T-helper 17 cell (primary cell): ENCODE results near the gene COPS8. TPM values are rescaled to one million over a fixed set of nuclear protein-coding genes. Genes with fewer than 3 reads are reported as not detected.

Experiments used
- ATAC-seq: fragments of 150-1000 bp; cut with Tn5 transposase; 2 replicates; pipeline ENCODE4 v1.10.0; 2021; ENCODE audit warnings: mild to moderate bottlenecking, moderate library complexity
- DNase-seq, 3 donors: peaks; one replicate each; pipeline versions ENCODE4 v3.0.0 to v3.0.0-alpha.2; 2020 to 2021
- H3K9me3 ChIP-seq: one replicate; pipeline ENCODE4 v1.7.0; 2013; ENCODE audit warnings: low read length, mild to moderate bottlenecking; ENCODE audit not compliant: control insufficient read depth, poor library complexity, severe bottlenecking
- H3K27ac Mint-ChIP-seq: one replicate; pipeline ENCODE4 v1.8.0; 2022; ENCODE audit warnings: mild to moderate bottlenecking, moderate library complexity, mixed read lengths
- H3K27me3 Mint-ChIP-seq: one replicate; pipeline ENCODE4 v1.8.0; 2022; ENCODE audit warnings: mixed read lengths
- H3K36me3 Mint-ChIP-seq: one replicate; pipeline ENCODE4 v1.8.0; 2022; ENCODE audit warnings: low read depth, mixed read lengths
- H3K4me1 Mint-ChIP-seq: one replicate; pipeline ENCODE4 v1.8.0; 2022; ENCODE audit warnings: mild to moderate bottlenecking, mixed read lengths
- H3K4me3 Mint-ChIP-seq: one replicate; pipeline ENCODE4 v1.8.0; 2022; ENCODE audit warnings: mild to moderate bottlenecking, moderate library complexity, mixed read lengths
- total RNA-seq, 4 donors: library from RNA in 2 of 4; stranded (reverse) in 2 of 4; gene quantifications; one replicate each; pipeline ENCODE4 v1.2.3 and lab custom pipeline; 2022 to 2026

Gene COPS8
- total RNA-seq, 2 donors from 2014 or later, result 46.0 to 49.4 TPM

- Mint-ChIP-seq H3K36me3 (no peaks in the 10 kb centered on the region), H3K27ac (no peak overlapping the region), H3K27me3 (no peaks in the 10 kb centered on the region), H3K4me3 (no peak overlapping the region), H3K4me1 (no peaks in the 10 kb centered on the region)
- no peak for ATAC-seq
- H3K9me3 ChIP-seq, result no peaks in the 10 kb centered on the region
- no peak for DNase-seq
These were observed 12.1 kb upstream of the COPS8 start for GRCh38 chr2:237073552-237073951.

DNA sequence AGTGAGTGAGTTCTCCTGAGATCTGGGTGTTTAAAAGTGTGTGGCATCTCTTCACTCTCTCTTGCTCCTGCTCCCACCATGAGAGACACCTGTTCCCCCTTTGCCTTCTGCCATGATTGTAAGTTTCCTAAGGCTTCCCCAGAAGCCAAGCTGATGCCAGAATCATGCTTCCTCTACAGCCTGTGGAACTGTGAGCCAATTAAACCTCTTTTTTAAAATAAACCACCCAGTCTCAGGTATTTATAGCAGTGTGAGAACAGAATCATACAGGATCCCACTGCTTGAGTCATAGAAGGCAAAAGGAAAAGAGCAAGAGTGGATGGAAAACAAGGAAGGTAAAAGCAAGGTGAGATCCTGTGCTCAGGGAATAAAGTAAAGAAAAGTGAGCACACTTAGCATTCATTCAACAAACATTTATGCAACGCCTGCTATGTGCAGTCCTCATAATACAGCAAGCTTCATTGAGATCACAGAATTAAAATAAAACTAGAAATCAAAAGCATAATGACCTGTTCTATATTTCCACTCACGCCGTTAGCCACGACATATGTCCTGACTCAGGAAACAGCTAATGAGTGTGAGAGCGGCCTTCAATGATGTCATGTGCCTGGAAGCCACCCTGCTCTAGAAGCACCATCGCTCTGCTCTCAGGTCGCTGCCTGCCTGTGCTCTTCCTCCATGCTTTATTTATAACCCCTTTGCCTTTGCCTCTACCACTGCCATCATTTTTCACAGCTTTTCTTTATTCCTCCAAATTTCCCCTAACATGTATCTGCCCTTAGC is 11.3 kb upstream of the COPS8 start:
- DNase-seq (no peak), ATAC-seq (no peak)
- H3K27ac Mint-ChIP-seq, result no peak overlapping the region
- no peak overlapping the region for H3K4me3 Mint-ChIP-seq
- H3K27me3 Mint-ChIP-seq, result no peaks in the 10 kb centered on the region
- no peaks in the 10 kb centered on the region for H3K9me3 ChIP-seq
- H3K36me3 Mint-ChIP-seq, result no peaks in the 10 kb centered on the region
- peaks cover 2% of the 10 kb centered on the region for H3K4me1 Mint-ChIP-seq

DNA sequence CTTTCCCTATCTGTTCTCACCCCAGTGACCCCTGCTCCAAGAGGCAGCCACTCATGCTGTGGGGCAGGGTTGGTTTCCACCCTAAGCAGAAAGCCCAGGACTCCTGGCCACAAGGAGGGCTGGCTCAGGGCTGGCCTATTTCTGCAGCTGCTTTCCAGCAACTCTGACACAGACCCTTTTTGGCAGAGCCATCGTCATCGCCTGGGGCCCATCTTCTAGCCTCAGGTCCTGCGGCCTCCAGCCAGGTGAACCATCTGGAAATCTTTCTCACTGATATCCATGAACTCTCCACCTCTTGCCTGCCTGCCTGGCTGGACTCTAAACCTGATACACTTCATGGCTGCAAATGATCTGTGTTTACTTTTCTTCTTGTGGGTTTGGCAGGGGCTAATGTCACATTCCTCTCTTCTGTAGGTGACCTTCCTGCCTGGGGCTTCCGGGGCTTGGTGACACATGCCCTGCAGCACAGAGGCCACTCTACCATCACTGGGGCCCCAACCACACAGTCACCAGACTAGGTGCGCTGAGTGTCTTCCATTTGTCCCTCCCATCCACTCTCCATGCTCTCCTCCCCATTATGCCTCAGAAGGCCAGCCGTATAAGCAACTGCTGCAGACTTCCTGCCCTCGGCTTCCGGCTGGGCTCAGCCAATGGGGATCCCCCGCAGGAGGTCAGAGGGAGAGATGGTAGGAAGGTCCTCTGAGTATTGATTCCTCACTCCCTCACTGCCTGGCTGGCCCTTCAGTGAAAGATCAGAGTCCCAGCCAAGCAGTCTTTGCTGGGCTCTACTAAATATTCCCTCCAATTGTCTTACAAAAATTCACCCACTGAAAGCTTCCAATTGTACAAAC is 9.7 kb upstream of the COPS8 start:
- peak overlapping the region; percentile 47 for H3K27ac Mint-ChIP-seq
- DNase-seq (no peak), ATAC-seq (no peak)
- H3K9me3 ChIP-seq, result no peaks in the 10 kb centered on the region
- no peaks in the 10 kb centered on the region for H3K36me3 Mint-ChIP-seq
- H3K27me3 Mint-ChIP-seq, result no peaks in the 10 kb centered on the region
- no peak overlapping the region for H3K4me3 Mint-ChIP-seq
- peaks cover 2% of the 10 kb centered on the region for H3K4me1 Mint-ChIP-seq

- no peak for DNase-seq
- Mint-ChIP-seq H3K27me3 (no peaks in the 10 kb centered on the region), H3K36me3 (peaks cover 2% of the 10 kb centered on the region), H3K4me1 (peaks cover 18% of the 10 kb centered on the region), H3K4me3 (no peak overlapping the region), H3K27ac (peak overlapping the region; percentile 43)
- ATAC-seq, result no peak
- no peaks in the 10 kb centered on the region for H3K9me3 ChIP-seq
These were observed 4.1 kb upstream of the COPS8 start for GRCh38 chr2:237081596-237081995.

GRCh38 chr2:237083026-237083425 is 2.7 kb upstream of the COPS8 start:
- H3K9me3 ChIP-seq, result no peaks in the 10 kb centered on the region
- peaks cover 19% of the 10 kb centered on the region for H3K4me1 Mint-ChIP-seq
- no peaks in the 10 kb centered on the region for H3K27me3 Mint-ChIP-seq
- no peak overlapping the region for H3K27ac Mint-ChIP-seq
- ATAC-seq (no peak), DNase-seq (no peak)
- H3K4me3 Mint-ChIP-seq, result no peak overlapping the region
- H3K36me3 Mint-ChIP-seq, result peaks cover 2% of the 10 kb centered on the region

GRCh38 chr2:237084444-237084843 is 1.2 kb upstream of the COPS8 start:
- H3K27ac Mint-ChIP-seq, result peak overlapping the region; percentile 98

DNA sequence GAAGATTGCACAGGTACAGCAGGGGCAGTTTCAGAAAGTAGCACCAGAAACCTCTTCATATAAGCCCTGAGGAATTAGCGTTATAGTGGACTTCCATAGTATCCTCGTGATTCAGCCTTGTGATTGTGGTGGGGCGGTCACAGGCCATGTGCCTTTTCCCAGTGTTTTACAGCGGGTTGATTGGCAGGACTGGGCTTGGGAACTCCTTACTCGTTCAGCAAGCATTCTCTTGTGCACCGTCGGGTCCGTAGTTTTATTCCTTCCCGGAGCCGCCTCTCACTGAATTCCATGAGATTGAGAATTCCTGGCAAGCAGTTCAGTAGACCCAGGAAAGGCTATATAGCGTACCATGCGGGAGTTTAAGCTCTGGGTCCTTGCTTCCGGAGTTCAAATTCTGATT is 5.2 kb downstream of the COPS8 start:
- Mint-ChIP-seq H3K36me3 (peaks cover 7% of the 10 kb centered on the region), H3K27ac (peak overlapping the region; percentile 54), H3K27me3 (no peaks in the 10 kb centered on the region), H3K4me3 (no peak overlapping the region), H3K4me1 (peaks cover 17% of the 10 kb centered on the region)
- H3K9me3 ChIP-seq, result no peaks in the 10 kb centered on the region
- no peak for DNase-seq
- no peak for ATAC-seq

More at GRCh38 chr2:237084444-237084843, 1.2 kb upstream of the COPS8 start:
- H3K9me3 ChIP-seq, result no peaks in the 10 kb centered on the region
- DNase-seq (no peak), ATAC-seq (no peak)
- H3K27me3 Mint-ChIP-seq, result no peaks in the 10 kb centered on the region
- peaks cover 2% of the 10 kb centered on the region for H3K36me3 Mint-ChIP-seq
- peak overlapping the region; percentile 99 for H3K4me3 Mint-ChIP-seq
- H3K4me1 Mint-ChIP-seq, result peaks cover 16% of the 10 kb centered on the region

DNA sequence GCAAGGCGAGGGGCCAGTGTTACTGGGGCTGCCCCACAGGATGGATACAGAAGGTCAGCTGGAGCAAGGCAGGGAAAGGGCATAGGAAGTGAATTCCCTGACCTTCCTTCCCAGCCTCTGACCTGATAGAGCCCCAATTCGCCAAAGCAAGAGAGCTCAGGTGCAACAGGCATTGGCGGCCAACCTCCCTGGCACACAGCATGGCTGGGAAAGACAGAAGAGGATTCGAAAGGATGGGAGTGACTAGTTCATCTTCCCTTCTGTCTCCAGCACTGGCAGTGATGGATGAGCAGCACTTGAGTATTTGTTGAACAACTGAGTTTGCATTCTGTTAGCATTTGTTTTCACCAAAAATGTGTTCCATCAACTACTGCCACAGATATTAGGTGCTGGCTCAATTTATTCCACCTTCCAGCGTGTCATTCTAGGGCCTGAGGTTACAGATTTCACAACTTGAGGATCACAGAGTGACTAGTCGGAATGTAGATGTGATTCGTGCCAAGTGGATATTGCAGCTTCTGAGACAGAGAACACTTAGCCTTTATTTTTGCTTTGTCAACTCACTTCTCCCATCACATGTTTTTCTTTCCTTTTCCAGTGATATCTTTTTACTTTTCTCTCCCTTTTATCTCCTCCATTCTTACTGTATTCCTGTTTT is 6.2 kb downstream of the COPS8 start:
- no peaks in the 10 kb centered on the region for H3K27me3 Mint-ChIP-seq
- H3K9me3 ChIP-seq, result no peaks in the 10 kb centered on the region
- no peak overlapping the region for H3K4me3 Mint-ChIP-seq
- peaks cover 17% of the 10 kb centered on the region for H3K4me1 Mint-ChIP-seq
- peaks cover 15% of the 10 kb centered on the region for H3K36me3 Mint-ChIP-seq
- H3K27ac Mint-ChIP-seq, result peak overlapping the region; percentile 14
- ATAC-seq (no peak), DNase-seq (no peak)

- no peaks in the 10 kb centered on the region for H3K9me3 ChIP-seq
- no peaks in the 10 kb centered on the region for H3K27me3 Mint-ChIP-seq
- H3K4me1 Mint-ChIP-seq, result peaks cover 17% of the 10 kb centered on the region
- DNase-seq, result no peak
- H3K36me3 Mint-ChIP-seq, result peaks cover 15% of the 10 kb centered on the region
- ATAC-seq, result no peak
- H3K4me3 Mint-ChIP-seq, result peak overlapping the region; percentile 41
- H3K27ac Mint-ChIP-seq, result peak overlapping the region; percentile 70
These were observed 6.8 kb downstream of the COPS8 start for GRCh38 chr2:237092506-237092905.

GRCh38 chr2:237092920-237093781 is 7.5 kb downstream of the COPS8 start:
- DNase-seq (no peak), ATAC-seq (no peak)
- Mint-ChIP-seq H3K4me1 (peaks cover 17% of the 10 kb centered on the region), H3K27ac (peak overlapping the region; percentile 70), H3K36me3 (peaks cover 15% of the 10 kb centered on the region), H3K4me3 (peak overlapping the region; percentile 41), H3K27me3 (no peaks in the 10 kb centered on the region)
- no peaks in the 10 kb centered on the region for H3K9me3 ChIP-seq

GRCh38 chr2:237096201-237096600 is 10.5 kb downstream of the COPS8 start:
- Mint-ChIP-seq H3K27me3 (no peaks in the 10 kb centered on the region), H3K36me3 (peaks cover 26% of the 10 kb centered on the region), H3K27ac (no peak overlapping the region), H3K4me3 (no peak overlapping the region), H3K4me1 (peaks cover 17% of the 10 kb centered on the region)
- no peak for DNase-seq
- no peaks in the 10 kb centered on the region for H3K9me3 ChIP-seq
- no peak for ATAC-seq

- no peak overlapping the region for H3K4me3 Mint-ChIP-seq
- H3K36me3 Mint-ChIP-seq, result peaks cover 30% of the 10 kb centered on the region
- no peaks in the 10 kb centered on the region for H3K9me3 ChIP-seq
- no peak overlapping the region for H3K27ac Mint-ChIP-seq
- H3K27me3 Mint-ChIP-seq, result no peaks in the 10 kb centered on the region
- DNase-seq (no peak), ATAC-seq (no peak)
- H3K4me1 Mint-ChIP-seq, result peaks cover 15% of the 10 kb centered on the region
These were observed 11.2 kb downstream of the COPS8 start for GRCh38 chr2:237096911-237097310.
